HL-60 (cell line): ENCODE results near the gene PSTPIP1.

ENCODE experiments used
- DNase-seq, 2 experiments: peaks; one replicate each; pipeline ENCODE4 v3.0.0-alpha.2; 2010 to 2020; ENCODE audit warnings: low read depth in 1 of 2, low spot score in 1 of 2
- H3K27ac ChIP-seq: fragments of 250-450 bp; sonication (Bioruptor Pico); replicated peaks from 2 replicates; pipeline ENCODE4 v1.5.1; 2020; ENCODE audit warnings: mild to moderate bottlenecking, moderate library complexity
- H3K27me3 ChIP-seq: fragments of 250-450 bp; sonication (Bioruptor Pico); 2 replicates; pipeline ENCODE4 v1.5.1; 2021; ENCODE audit warnings: mild to moderate bottlenecking, moderate library complexity; ENCODE audit not compliant: insufficient read depth, poor library complexity, severe bottlenecking
- H3K4me3 ChIP-seq: replicated peaks from 2 replicates; pipeline ENCODE4 v1.5.1; 2011; ENCODE audit warnings: mild to moderate bottlenecking, control low read depth, low read length; ENCODE audit not compliant: insufficient read depth
- GABPA ChIP-seq: IDR thresholded peaks from 2 replicates; pipeline ENCODE4 v1.6.1; 2012; ENCODE audit warnings: low read depth
- POLR2AphosphoS5 ChIP-seq: IDR thresholded peaks from 2 replicates; pipeline ENCODE4 v1.6.1; 2012; ENCODE audit warnings: low read depth
- SPI1 ChIP-seq: IDR thresholded peaks from 2 replicates; pipeline ENCODE4 v1.6.1; 2012; ENCODE audit warnings: low read depth, mild to moderate bottlenecking, borderline replicate concordance
- TF ChIP-seq, protein P1 (sequence below): IDR thresholded peaks from one replicate; pipeline ENCODE4 v1.5.1; 2011; ENCODE audit warnings: low read length, control low read depth, inconsistent platforms; ENCODE audit not compliant: insufficient read depth
- TF ChIP-seq, protein P2 (sequence below): IDR thresholded peaks from 2 replicates; pipeline ENCODE4 v1.6.1; 2012; ENCODE audit warnings: low read depth; ENCODE audit not compliant: insufficient replicate concordance

The PSTPIP1 gene

DNA sequence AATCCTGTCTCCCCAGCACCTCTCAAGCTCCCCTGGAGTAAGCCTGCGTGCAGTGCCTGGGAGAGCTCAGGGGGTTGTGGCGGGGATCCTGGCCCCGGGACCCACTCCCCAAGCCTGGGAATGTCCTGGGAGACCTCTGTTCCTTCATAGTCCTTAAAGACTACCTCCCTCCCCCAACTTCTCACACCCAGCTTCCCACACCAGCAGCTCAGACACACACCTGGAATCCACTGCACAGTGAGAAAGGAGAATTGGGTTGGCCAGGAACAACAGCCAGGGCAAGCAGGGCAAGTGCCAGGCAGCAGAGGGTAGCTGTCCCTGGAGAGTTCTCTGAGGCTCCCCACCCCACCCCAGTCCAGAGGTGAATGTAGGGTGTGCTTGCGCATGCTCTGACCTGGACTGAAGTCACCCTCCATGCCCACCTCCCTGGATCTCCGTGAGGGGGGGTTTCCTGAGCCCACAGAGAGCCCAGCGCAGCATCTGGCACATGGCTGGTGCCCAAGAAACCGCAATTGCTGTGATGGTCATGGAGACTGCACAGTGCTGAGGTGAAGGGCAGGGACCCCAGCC lies 22.2 kb downstream of the PSTPIP1 start:
- no peak for DNase-seq
- peak overlapping the region; percentile 24; the same call in 1 of the 2 replicates for H3K27ac ChIP-seq
- TF ChIP-seq POLR2AphosphoS5 (no peak), GABPA (no peak), SPI1 (no peak)
- TF ChIP-seq, protein P1, sequence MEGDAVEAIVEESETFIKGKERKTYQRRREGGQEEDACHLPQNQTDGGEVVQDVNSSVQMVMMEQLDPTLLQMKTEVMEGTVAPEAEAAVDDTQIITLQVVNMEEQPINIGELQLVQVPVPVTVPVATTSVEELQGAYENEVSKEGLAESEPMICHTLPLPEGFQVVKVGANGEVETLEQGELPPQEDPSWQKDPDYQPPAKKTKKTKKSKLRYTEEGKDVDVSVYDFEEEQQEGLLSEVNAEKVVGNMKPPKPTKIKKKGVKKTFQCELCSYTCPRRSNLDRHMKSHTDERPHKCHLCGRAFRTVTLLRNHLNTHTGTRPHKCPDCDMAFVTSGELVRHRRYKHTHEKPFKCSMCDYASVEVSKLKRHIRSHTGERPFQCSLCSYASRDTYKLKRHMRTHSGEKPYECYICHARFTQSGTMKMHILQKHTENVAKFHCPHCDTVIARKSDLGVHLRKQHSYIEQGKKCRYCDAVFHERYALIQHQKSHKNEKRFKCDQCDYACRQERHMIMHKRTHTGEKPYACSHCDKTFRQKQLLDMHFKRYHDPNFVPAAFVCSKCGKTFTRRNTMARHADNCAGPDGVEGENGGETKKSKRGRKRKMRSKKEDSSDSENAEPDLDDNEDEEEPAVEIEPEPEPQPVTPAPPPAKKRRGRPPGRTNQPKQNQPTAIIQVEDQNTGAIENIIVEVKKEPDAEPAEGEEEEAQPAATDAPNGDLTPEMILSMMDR, result no peak
- TF ChIP-seq, protein P2, sequence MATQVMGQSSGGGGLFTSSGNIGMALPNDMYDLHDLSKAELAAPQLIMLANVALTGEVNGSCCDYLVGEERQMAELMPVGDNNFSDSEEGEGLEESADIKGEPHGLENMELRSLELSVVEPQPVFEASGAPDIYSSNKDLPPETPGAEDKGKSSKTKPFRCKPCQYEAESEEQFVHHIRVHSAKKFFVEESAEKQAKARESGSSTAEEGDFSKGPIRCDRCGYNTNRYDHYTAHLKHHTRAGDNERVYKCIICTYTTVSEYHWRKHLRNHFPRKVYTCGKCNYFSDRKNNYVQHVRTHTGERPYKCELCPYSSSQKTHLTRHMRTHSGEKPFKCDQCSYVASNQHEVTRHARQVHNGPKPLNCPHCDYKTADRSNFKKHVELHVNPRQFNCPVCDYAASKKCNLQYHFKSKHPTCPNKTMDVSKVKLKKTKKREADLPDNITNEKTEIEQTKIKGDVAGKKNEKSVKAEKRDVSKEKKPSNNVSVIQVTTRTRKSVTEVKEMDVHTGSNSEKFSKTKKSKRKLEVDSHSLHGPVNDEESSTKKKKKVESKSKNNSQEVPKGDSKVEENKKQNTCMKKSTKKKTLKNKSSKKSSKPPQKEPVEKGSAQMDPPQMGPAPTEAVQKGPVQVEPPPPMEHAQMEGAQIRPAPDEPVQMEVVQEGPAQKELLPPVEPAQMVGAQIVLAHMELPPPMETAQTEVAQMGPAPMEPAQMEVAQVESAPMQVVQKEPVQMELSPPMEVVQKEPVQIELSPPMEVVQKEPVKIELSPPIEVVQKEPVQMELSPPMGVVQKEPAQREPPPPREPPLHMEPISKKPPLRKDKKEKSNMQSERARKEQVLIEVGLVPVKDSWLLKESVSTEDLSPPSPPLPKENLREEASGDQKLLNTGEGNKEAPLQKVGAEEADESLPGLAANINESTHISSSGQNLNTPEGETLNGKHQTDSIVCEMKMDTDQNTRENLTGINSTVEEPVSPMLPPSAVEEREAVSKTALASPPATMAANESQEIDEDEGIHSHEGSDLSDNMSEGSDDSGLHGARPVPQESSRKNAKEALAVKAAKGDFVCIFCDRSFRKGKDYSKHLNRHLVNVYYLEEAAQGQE, result no peak

DNA sequence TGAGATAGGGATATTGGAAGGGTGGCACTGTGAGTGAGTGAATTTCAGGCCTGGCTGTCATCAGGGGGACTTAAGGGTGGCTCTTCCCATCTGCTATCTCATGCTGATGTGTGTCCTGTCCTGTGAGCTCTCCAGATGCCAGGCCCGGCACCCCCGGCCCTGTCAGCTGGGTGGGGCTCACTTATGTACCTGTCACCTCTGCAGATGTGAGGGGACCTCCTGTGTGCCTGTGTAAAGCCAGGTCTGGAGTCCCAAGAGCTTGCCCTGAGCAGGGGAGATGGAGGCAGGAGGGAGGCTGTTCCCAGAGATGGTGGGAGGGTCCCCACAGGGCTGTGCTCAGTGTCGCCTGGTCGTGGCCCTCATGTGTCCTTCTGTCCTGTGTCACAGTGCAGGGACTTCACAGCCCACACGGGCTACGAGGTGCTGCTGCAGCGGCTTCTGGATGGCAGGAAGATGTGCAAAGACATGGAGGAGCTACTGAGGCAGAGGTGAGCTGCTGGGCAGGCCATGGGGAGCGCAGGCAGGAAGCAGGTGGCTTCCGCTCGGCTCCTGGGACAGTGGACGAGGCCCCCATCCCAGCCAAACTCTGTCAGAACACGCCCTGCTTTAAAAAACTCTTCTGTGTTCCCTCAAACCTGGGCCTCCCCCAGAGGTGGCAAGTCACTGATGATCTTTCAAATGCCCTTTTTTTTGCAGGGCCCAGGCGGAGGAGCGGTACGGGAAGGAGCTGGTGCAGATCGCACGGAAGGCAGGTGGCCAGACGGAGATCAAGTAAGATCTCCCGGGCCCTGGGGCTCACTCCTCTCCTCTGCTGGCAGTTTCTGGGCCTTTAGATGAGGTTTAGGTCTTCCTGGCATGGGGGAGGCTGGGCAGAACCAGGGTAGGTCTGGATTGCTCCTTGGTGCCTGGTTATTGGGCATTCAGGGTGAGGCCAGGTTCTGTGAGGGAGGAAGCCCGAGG lies 23.1 kb downstream of the PSTPIP1 start:
- TF ChIP-seq POLR2AphosphoS5 (no peak), GABPA (no peak)
- Histone ChIP-seq H3K27me3 (no peaks in the 10 kb centered on the region), H3K27ac (peak overlapping the region; percentile 16; the same call in 1 of the 2 replicates), H3K4me3 (no peak overlapping the region)
- no peak for DNase-seq

More for the DNA sequence above, 22.2 kb downstream of the PSTPIP1 start:
- no peak overlapping the region for H3K4me3 ChIP-seq
- H3K27me3 ChIP-seq, result no peaks in the 10 kb centered on the region

DNA sequence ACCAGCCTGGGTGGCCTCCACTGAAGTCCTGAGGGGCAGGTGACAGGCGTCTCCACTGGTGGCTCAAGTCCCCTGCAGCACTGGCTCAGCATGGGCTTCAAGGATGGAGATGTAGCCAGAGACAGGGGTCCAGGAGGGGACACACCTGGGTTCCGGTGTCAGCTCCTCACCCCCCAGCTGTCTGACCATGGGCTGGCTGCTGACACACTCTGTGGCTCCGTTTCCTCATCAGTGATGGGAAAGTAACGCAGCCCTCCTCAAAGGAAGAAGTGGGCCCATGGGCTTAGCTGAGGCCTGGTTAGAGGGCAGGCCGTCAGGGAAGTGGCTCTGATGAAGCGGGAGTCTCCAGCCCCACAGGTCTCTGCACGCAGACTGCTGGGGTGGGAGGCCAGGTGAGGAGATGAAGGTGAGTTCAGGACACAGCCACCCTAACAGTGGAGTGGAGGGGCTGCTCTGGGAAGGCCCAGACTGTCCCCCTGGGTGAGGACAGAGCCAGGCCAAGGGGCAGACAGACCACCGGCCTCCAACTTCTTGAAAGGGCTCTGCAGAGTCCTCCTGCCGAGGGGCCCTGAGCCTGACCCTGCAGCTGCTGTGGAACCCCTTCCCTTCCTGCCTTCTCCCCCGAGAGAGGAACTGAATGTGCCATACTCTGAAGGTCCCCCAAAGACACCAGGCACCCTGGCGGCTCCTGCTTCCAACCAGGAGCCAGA lies 24.0 kb downstream of the PSTPIP1 start:
- no peaks in the 10 kb centered on the region for H3K27me3 ChIP-seq
- peak in 1 of 2 experiments; percentile 31 for DNase-seq
- TF ChIP-seq POLR2AphosphoS5 (no peak), GABPA (no peak), SPI1 (no peak)
- TF ChIP-seq, protein P2, result no peak
- TF ChIP-seq, protein P1, result no peak
- no peak overlapping the region for H3K4me3 ChIP-seq
- peak overlapping the region; percentile 62 for H3K27ac ChIP-seq
